ENCODE data around the gene GLYATL1B. TPM values are rescaled to one million over a fixed set of nuclear protein-coding genes. Genes with fewer than 3 reads are reported as not detected.
"Not testable (repeated sequence)": the region's sequence is repeated elsewhere in the genome, so short reads cannot be mapped to it uniquely, and the experiment has no call there.

Gene GLYATL1B
- total RNA-seq, 2 donors from 2014 or later, result not detected

DNA sequence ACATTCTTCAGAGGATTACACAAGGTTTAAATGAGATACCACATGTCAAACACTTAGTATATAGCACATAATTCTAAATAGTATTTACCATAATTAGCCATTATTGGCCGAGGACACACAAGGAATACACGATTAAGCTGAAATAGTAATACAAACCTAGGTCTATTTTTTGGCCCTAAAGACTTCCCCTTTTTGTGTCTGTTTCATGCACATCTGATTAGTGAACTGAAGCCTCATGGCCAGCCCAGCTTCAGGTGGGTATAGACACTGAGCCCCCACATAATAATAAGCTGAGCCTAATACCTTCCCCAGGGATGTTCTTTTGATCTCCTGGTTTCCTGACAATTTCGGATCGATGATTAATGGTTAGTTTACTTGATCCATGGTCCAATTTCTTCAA lies 2.1 kb downstream of the GLYATL1B start:
- no peaks in the 10 kb centered on the region for H3K36me3 ChIP-seq
- no peak for DNase-seq (ENCODE audit: low spot score)
- no peak overlapping the region for H3K4me3 ChIP-seq
- H3K4me1 ChIP-seq, result no peaks in the 10 kb centered on the region
- TF ChIP-seq, protein P1, sequence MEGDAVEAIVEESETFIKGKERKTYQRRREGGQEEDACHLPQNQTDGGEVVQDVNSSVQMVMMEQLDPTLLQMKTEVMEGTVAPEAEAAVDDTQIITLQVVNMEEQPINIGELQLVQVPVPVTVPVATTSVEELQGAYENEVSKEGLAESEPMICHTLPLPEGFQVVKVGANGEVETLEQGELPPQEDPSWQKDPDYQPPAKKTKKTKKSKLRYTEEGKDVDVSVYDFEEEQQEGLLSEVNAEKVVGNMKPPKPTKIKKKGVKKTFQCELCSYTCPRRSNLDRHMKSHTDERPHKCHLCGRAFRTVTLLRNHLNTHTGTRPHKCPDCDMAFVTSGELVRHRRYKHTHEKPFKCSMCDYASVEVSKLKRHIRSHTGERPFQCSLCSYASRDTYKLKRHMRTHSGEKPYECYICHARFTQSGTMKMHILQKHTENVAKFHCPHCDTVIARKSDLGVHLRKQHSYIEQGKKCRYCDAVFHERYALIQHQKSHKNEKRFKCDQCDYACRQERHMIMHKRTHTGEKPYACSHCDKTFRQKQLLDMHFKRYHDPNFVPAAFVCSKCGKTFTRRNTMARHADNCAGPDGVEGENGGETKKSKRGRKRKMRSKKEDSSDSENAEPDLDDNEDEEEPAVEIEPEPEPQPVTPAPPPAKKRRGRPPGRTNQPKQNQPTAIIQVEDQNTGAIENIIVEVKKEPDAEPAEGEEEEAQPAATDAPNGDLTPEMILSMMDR (IDR thresholded peaks at IDR 0.05), result no peak
- no peak overlapping the region for H3K27ac ChIP-seq
- H3K27me3 ChIP-seq, result no peaks in the 10 kb centered on the region
- no peaks in the 10 kb centered on the region for H3K9me3 ChIP-seq

DNA sequence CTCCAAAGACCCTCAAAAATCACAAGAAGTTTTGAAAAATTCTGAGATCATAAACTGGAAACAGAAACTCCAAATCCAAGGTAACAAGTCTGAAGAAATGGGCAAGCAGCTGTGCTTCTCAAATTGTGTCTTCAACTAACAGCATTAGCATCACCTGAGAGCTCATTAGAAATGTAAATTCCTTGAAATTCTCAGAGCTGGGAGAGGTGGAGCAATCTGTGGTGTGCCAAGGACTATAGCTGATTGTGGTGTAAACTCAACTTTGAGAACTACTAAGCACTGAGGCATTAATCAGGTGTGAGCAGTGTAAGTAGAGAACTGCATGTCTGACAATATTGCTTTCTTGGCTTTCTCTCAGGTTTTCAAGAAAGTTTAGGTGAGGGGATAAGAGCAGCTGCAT lies 7.5 kb downstream of the GLYATL1B start:
- H3K9me3 ChIP-seq; H3K4me1 ChIP-seq; DNase-seq (ENCODE audit: low spot score); H3K4me3 ChIP-seq; H3K27ac ChIP-seq; H3K36me3 ChIP-seq; H3K27me3 ChIP-seq: not testable (repeated sequence)

DNA sequence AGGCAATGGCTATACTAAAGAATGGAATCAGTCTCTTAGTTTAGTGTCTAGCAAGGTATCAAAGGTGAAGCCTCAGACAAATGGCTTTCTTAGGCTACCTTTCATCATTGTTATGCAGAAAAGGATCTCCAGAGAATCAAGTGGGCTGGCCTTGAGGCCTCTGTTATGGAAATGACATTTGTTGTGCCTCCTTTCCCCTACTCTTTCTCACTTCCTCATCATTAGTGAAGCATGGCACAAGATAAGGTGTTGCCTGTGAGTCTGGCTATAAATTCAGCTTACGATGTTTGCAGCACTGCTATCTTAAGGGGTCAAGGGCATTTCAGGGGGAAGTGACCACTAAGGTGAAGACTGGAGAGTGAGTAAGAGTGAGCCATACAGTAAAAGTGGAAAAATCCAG lies 9.1 kb downstream of the GLYATL1B start:
- DNase-seq (ENCODE audit: low spot score); H3K4me3 ChIP-seq; H3K27me3 ChIP-seq; H3K4me1 ChIP-seq; H3K9me3 ChIP-seq; H3K27ac ChIP-seq; H3K36me3 ChIP-seq: not testable (repeated sequence)

DNA sequence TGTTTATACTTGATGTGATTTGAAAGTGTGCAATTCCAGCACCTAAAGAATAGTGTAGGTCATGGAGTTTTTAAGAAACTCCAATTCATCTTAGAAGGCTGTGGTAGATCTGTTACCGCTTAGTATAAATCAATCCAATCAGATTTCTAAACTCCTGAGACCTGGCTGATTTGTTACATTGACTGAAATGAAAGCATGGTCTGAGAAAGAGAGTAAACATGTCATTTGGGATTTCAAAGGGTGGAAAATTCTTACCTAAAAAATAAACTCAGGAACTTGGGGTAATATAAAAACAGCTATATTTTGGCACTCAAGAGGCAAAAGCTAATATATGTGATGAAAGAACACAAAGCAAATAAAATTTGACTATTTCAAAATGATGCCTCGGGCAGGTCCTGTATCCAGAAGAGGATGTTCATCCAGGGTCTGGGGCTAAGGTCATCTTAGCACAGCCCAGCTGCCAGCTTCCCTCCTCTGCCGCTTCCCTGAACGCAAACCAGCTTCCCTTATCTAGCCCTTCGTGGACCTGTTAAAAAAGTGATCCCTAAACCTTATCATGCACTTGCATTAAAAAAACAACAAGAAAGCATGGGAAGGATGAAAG lies 10.0 kb downstream of the GLYATL1B start:
- not testable (repeated sequence) for H3K27ac ChIP-seq; H3K27me3 ChIP-seq; H3K36me3 ChIP-seq; H3K4me3 ChIP-seq; H3K4me1 ChIP-seq; H3K9me3 ChIP-seq; DNase-seq (ENCODE audit: low spot score)

DNA sequence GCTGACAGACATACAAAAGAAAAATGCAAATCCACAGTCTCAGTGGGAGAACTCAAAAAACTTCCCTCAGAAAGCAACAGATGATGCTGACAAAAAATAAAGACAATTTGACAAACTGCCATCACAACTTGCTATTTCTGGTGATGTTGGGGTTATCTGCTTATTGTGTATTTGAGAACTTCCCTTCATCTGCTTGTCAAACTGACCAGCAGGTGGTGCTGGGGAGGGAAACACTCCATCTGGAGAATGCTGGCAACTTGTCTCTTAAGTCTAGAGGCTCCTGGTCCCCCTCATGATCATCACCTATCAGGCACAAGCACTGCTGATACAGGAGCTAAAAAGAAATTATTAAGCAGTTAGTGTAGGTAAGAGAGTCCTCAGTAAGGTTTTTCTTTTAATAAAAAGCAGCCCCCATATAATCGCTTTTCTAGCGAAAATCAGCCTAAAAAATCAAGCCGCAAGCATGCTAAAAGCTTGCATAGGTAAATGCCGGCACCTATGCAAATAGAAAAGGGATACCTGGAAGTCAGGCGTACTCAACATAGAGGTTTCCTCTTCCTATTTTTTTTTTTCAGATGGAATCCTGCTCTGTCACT lies 11.1 kb downstream of the GLYATL1B start:
- no peak overlapping the region for H3K27ac ChIP-seq
- H3K9me3 ChIP-seq, result no peaks in the 10 kb centered on the region
- DNase-seq (ENCODE audit: low spot score), result peak; percentile 64
- H3K4me3 ChIP-seq, result no peak overlapping the region
- TF ChIP-seq, protein P1 (IDR thresholded peaks at IDR 0.05), result peak; percentile 40 to 65
- H3K36me3 ChIP-seq, result no peaks in the 10 kb centered on the region
- H3K27me3 ChIP-seq, result no peaks in the 10 kb centered on the region
- no peaks in the 10 kb centered on the region for H3K4me1 ChIP-seq

DNA sequence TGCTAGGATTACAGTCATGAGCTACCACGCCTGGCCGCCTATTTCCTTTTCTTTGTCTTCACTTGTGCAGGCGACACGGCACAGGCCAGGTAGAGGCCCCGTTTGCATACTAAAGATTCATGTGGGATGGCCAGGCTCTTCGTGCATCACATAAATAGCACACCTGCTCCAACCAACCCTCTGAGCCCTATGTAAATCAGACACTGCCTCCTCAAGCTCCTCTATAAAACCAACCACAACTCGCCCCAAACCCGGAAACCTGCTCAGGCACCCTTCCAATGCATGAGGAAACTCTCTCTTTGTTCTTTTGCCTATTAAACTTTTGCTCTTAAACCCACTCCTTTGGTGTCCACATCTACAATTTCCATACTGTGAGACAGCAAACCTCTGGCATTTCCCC lies 11.8 kb downstream of the GLYATL1B start:
- H3K4me1 ChIP-seq; H3K4me3 ChIP-seq; H3K9me3 ChIP-seq; H3K27ac ChIP-seq; DNase-seq (ENCODE audit: low spot score); H3K27me3 ChIP-seq; H3K36me3 ChIP-seq: not testable (repeated sequence)

DNA sequence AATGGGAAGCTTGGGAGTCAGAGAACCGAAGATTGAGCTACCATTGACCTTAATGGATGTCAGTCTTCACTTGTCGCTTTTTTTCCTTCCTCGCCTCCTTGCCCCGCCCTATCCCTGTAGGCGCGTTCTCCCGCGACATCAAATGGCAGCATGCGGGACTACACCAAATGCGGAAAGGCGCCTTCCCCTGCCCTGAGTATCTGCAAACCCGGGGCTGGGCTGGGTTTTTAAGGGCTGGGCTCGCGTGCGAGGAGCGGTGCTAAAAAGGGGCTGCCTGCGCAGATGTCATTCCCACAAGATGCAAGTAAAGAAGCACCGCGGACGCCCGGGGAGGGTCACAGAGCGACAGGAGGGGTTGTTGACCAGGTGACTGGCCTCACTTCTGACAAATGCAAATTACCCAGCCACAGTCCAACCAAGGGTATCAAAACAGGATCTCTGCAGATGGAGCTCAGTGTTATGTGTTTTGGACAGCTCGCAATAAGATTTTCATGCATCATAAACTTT lies 16.2 kb downstream of the GLYATL1B start:
- Histone ChIP-seq H3K27me3 (no peaks in the 10 kb centered on the region), H3K4me3 (peak overlapping the region in 1 of 2 donors; percentile 31), H3K27ac (no peak overlapping the region), H3K4me1 (peaks cover 0 to 10% of the 10 kb centered on the region in 2 donors), H3K9me3 (no peaks in the 10 kb centered on the region), H3K36me3 (no peaks in the 10 kb centered on the region)
- TF ChIP-seq, protein P1 (IDR thresholded peaks at IDR 0.05), result peak in 1 of 2 donors; percentile 40
- DNase-seq (ENCODE audit: low spot score), result no peak
